ENCODE measurements around the gene RPLP1.

The RPLP1 gene

GRCh38 chr15:69490356-69491037 lies 37.9 kb downstream of the RPLP1 start:
- no peak for DNase-seq (ENCODE audit: low read depth, low spot score)
- TF ChIP-seq, protein P1, sequence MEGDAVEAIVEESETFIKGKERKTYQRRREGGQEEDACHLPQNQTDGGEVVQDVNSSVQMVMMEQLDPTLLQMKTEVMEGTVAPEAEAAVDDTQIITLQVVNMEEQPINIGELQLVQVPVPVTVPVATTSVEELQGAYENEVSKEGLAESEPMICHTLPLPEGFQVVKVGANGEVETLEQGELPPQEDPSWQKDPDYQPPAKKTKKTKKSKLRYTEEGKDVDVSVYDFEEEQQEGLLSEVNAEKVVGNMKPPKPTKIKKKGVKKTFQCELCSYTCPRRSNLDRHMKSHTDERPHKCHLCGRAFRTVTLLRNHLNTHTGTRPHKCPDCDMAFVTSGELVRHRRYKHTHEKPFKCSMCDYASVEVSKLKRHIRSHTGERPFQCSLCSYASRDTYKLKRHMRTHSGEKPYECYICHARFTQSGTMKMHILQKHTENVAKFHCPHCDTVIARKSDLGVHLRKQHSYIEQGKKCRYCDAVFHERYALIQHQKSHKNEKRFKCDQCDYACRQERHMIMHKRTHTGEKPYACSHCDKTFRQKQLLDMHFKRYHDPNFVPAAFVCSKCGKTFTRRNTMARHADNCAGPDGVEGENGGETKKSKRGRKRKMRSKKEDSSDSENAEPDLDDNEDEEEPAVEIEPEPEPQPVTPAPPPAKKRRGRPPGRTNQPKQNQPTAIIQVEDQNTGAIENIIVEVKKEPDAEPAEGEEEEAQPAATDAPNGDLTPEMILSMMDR (IDR thresholded peaks at IDR 0.05; ENCODE audit: low read depth, low read length), result no peak
- H3K4me3 ChIP-seq (ENCODE audit: low read depth, low read length), result no peak overlapping the region
- in situ Hi-C loops (cut with HindIII; ENCODE audit: low sequenced_read_pairs), result no loop called here

GRCh38 chr15:69491038-69491505 lies 38.5 kb downstream of the RPLP1 start:
- in situ Hi-C loops (cut with HindIII; ENCODE audit: low sequenced_read_pairs), result no loop called here
- DNase-seq (ENCODE audit: low read depth, low spot score), result no peak
- H3K4me3 ChIP-seq (ENCODE audit: low read depth, low read length), result no peak overlapping the region
- TF ChIP-seq, protein P1 (IDR thresholded peaks at IDR 0.05; ENCODE audit: low read depth, low read length), result no peak

DNA sequence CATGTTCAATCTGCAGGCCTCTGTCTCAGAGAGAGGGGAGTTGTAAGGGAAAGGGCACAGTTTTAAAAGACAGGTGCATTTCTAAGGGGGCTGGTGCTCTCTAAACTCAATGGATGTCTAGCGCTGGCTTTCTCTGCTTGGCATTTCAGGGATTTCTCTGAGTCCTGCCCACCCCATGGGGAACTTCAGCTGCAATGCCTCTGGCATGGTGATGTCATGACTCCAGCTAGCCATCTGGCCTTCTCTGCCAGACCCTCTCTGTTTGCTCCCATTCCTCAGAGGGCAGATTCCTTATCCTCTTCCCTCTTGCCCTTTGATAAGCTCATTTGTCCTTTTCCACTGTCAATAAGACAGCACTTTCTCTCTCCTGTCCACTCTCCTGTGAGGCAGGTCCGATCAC lies 40.8 kb downstream of the RPLP1 start:
- H3K4me3 ChIP-seq (ENCODE audit: low read depth, low read length), result no peak overlapping the region
- TF ChIP-seq, protein P1 (IDR thresholded peaks at IDR 0.05; ENCODE audit: low read depth, low read length), result no peak
- in situ Hi-C loops (cut with HindIII; ENCODE audit: low sequenced_read_pairs), result no loop called here
- no peak for DNase-seq (ENCODE audit: low read depth, low spot score)

- DNase-seq (ENCODE audit: low read depth, low spot score), result no peak
- in situ Hi-C loops (cut with HindIII; ENCODE audit: low sequenced_read_pairs), result no loop called here
- TF ChIP-seq, protein P1 (IDR thresholded peaks at IDR 0.05; ENCODE audit: low read depth, low read length), result no peak
- H3K4me3 ChIP-seq (ENCODE audit: low read depth, low read length), result no peak overlapping the region
Observed at GRCh38 chr15:69496001-69496400, 43.4 kb downstream of the RPLP1 start.

- TF ChIP-seq, protein P1 (IDR thresholded peaks at IDR 0.05; ENCODE audit: low read depth, low read length), result no peak
- in situ Hi-C loops (cut with HindIII; ENCODE audit: low sequenced_read_pairs), result no loop called here
- DNase-seq (ENCODE audit: low read depth, low spot score), result no peak
- H3K4me3 ChIP-seq (ENCODE audit: low read depth, low read length), result no peak overlapping the region
Observed at GRCh38 chr15:69497076-69497475, 44.5 kb downstream of the RPLP1 start.

GRCh38 chr15:69497667-69498066 lies 45.0 kb downstream of the RPLP1 start:
- DNase-seq (ENCODE audit: low read depth, low spot score), result no peak
- H3K4me3 ChIP-seq (ENCODE audit: low read depth, low read length), result no peak overlapping the region
- in situ Hi-C loops (cut with HindIII; ENCODE audit: low sequenced_read_pairs), result no loop called here
- TF ChIP-seq, protein P1 (IDR thresholded peaks at IDR 0.05; ENCODE audit: low read depth, low read length), result no peak
